Mesendoderm (in vitro differentiated cells): Measurements from ENCODE around the gene PARG.

Experiments used
- DNase-seq: peaks from one replicate; pipeline ENCODE4 v3.0.0; 2013
- H2AK5ac ChIP-seq: 2 replicates; pipeline ENCODE4 v1.6.1; 2013; ENCODE audit warnings: low read length, inconsistent platforms
- H2BK120ac ChIP-seq: 2 replicates; pipeline ENCODE4 v1.6.1; 2013; ENCODE audit warnings: low read depth, mild to moderate bottlenecking, low read length, moderate library complexity, mixed read lengths
- H2BK15ac ChIP-seq: replicated peaks from 2 replicates; pipeline ENCODE4 v1.6.1; 2013; ENCODE audit warnings: low read depth, mild to moderate bottlenecking, moderate library complexity
- H2BK5ac ChIP-seq: 2 replicates; pipeline ENCODE4 v1.6.1; 2013; ENCODE audit warnings: low read length, inconsistent platforms
- H3K18ac ChIP-seq: 2 replicates; pipeline ENCODE4 v1.6.1; 2013; ENCODE audit warnings: mild to moderate bottlenecking, low read length, mixed read lengths
- H3K23ac ChIP-seq: one replicate; pipeline ENCODE4 v1.6.1; 2013; ENCODE audit warnings: low read length
- H3K27ac ChIP-seq: 2 replicates; pipeline ENCODE4 v1.5.1; 2013; ENCODE audit warnings: low read depth, mild to moderate bottlenecking, inconsistent platforms, low read length, moderate library complexity
- H3K27me3 ChIP-seq: 2 replicates; pipeline ENCODE4 v1.6.1; 2013; ENCODE audit warnings: low read length, control low read depth, mild to moderate bottlenecking, inconsistent platforms; ENCODE audit not compliant: insufficient read depth, poor library complexity
- H3K36me3 ChIP-seq: 2 replicates; pipeline ENCODE4 v1.6.1; 2013; ENCODE audit warnings: low read length, inconsistent platforms; ENCODE audit not compliant: control insufficient read depth, insufficient read depth
- H3K4ac ChIP-seq: one replicate; pipeline ENCODE4 v1.6.1; 2013; ENCODE audit warnings: low read depth, mild to moderate bottlenecking, low read length, moderate library complexity
- H3K4me1 ChIP-seq: 2 replicates; pipeline ENCODE4 v1.6.1; 2013; ENCODE audit warnings: low read depth, low read length, inconsistent platforms; ENCODE audit not compliant: control insufficient read depth
- H3K4me2 ChIP-seq: 2 replicates; pipeline ENCODE4 v1.6.1; 2013; ENCODE audit warnings: low read length
- H3K4me3 ChIP-seq: 2 replicates; pipeline ENCODE4 v1.5.1; 2013; ENCODE audit warnings: mild to moderate bottlenecking, low read length
- H3K56ac ChIP-seq: one replicate; pipeline ENCODE4 v1.6.1; 2013; ENCODE audit warnings: low read length
- H3K79me1 ChIP-seq: 2 replicates; pipeline ENCODE4 v1.6.1; 2013; ENCODE audit warnings: low read length, inconsistent platforms
- H3K79me2 ChIP-seq: 2 replicates; pipeline ENCODE4 v1.6.1; 2013; ENCODE audit warnings: mild to moderate bottlenecking, low read length; ENCODE audit not compliant: control insufficient read depth, insufficient read depth
- H3K9ac ChIP-seq: 2 replicates; pipeline ENCODE4 v1.6.1; 2013; ENCODE audit warnings: low read length, inconsistent platforms
- H4K5ac ChIP-seq: one replicate; pipeline ENCODE4 v1.6.1; 2013; ENCODE audit warnings: low read length
- H4K8ac ChIP-seq: one replicate; pipeline ENCODE4 v1.6.1; 2013; ENCODE audit warnings: low read depth, mild to moderate bottlenecking, control low read depth, low read length, moderate library complexity
- WGBS: extraction: QIAGEN DNeasy Blood & Tissue Kit; methylation state at CpG from one replicate; pipeline ENCODE4 v1.1.7; 2013; ENCODE audit warnings: low lambda C conversion rate, missing lambda C conversion rate; ENCODE audit not compliant: insufficient coverage; ENCODE audit errors: extremely low coverage; 5-methylcytosine and 5-hydroxymethylcytosine counted together

PARG gene

DNA sequence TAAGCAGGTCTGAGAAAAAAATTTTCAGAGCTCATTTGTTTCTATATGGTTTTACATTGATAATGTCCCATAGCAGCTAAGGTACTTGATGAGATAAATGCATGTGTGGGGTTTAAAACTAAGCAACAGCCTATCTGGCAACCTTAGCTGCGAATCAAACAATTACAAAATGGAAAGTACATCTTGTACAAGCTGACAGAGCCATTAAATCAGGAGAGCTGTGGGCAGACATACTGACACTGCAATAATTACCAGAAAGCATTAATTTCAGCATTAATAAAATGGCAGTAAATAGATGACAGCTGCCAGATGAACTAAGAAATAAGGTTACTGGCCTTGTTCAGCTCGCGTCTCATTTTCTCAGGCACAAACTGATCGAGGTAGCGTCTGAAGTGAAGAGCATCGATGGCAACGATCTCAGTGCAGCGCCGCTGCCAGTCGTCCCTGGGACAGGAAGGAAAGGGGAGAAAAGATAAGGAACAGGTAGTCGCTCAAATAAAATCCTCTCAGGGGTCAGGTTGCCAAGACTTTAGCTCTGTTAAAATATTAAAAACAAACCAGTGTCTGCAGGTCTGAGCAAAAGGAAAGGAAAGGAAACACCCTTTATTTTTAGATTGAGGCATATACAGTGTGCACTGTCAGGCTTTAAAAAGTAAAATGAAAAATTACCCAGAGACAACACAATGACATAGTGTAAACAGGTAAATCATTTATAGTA, 100.1 kb downstream of the PARG start:
- no peak overlapping the region for H3K18ac ChIP-seq

GRCh38 chr10:49837685-49838084, 104.1 kb downstream of the PARG start:
- Histone ChIP-seq H3K4me3 (no peak overlapping the region), H3K23ac (no peak overlapping the region), H3K56ac (no peak overlapping the region), H3K4me2 (no peak overlapping the region), H2AK5ac (no peak overlapping the region), H3K79me2 (no peaks in the 10 kb centered on the region), H3K9ac (no peak overlapping the region), H3K4me1 (no peaks in the 10 kb centered on the region), H2BK120ac (no peak overlapping the region), H4K8ac (no peak overlapping the region), H2BK15ac (no peak overlapping the region), H3K4ac (no peak overlapping the region), H3K27me3 (no peaks in the 10 kb centered on the region), H3K18ac (no peak overlapping the region), H3K36me3 (peaks cover 1% of the 10 kb centered on the region), H3K79me1 (no peaks in the 10 kb centered on the region), H4K5ac (no peak overlapping the region), H3K27ac (no peak overlapping the region), H2BK5ac (no peak overlapping the region)
- DNase-seq = no peak
- whole genome bisulfite sequencing = no CpG with 5 or more reads among the region's 1 CpG

More for the DNA sequence above, 100.1 kb downstream of the PARG start:
- peaks cover 1% of the 10 kb centered on the region for H3K36me3 ChIP-seq
- no peaks in the 10 kb centered on the region for H3K79me1 ChIP-seq
- no peak overlapping the region for H3K4ac ChIP-seq
- no peak overlapping the region for H3K27ac ChIP-seq
- no peak overlapping the region for H2AK5ac ChIP-seq
- H2BK15ac ChIP-seq = no peak overlapping the region
- WGBS = no CpG with 5 or more reads among the region's 11 CpGs
- no peak overlapping the region for H3K4me3 ChIP-seq
- no peak overlapping the region for H2BK120ac ChIP-seq
- H3K4me1 ChIP-seq = no peaks in the 10 kb centered on the region
- DNase-seq = no peak
- no peaks in the 10 kb centered on the region for H3K79me2 ChIP-seq
- H3K23ac ChIP-seq = no peak overlapping the region
- H3K4me2 ChIP-seq = no peak overlapping the region
- no peaks in the 10 kb centered on the region for H3K27me3 ChIP-seq
- no peak overlapping the region for H4K5ac ChIP-seq
- H2BK5ac ChIP-seq = no peak overlapping the region
- H4K8ac ChIP-seq = no peak overlapping the region
- no peak overlapping the region for H3K56ac ChIP-seq
- no peak overlapping the region for H3K9ac ChIP-seq

DNA sequence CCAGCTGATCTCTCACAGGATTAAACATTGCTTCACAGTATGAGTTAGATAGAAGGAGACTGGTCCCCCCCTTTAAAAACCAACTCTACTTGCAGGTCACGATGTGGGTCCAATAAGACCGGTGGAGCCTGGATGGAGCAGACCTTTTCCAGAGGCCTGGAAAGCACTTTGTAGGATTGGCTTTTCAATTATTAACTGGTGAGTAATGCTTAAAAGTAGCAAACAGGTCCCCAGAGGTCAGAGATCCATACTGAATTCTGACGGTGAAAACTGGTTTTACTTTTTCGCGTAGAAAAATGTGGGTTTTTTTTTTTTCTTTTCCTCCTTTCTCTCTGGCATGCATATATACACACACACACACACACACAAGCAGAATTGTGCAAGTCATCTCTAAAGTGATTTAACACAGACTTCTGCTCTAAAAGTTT, 104.8 kb downstream of the PARG start:
- Histone ChIP-seq H3K4ac (no peak overlapping the region), H2AK5ac (no peak overlapping the region), H3K56ac (no peak overlapping the region), H3K4me3 (no peak overlapping the region), H2BK120ac (no peak overlapping the region), H3K4me2 (no peak overlapping the region), H2BK5ac (no peak overlapping the region), H4K5ac (no peak overlapping the region), H3K27me3 (no peaks in the 10 kb centered on the region), H3K9ac (no peak overlapping the region), H2BK15ac (no peak overlapping the region), H3K79me1 (no peaks in the 10 kb centered on the region), H3K27ac (no peak overlapping the region), H3K18ac (no peak overlapping the region), H3K4me1 (peaks cover 2% of the 10 kb centered on the region), H3K23ac (no peak overlapping the region), H4K8ac (no peak overlapping the region), H3K79me2 (no peaks in the 10 kb centered on the region), H3K36me3 (peaks cover 3% of the 10 kb centered on the region)
- WGBS = no CpG with 5 or more reads among the region's 5 CpGs
- DNase-seq = no peak

DNA sequence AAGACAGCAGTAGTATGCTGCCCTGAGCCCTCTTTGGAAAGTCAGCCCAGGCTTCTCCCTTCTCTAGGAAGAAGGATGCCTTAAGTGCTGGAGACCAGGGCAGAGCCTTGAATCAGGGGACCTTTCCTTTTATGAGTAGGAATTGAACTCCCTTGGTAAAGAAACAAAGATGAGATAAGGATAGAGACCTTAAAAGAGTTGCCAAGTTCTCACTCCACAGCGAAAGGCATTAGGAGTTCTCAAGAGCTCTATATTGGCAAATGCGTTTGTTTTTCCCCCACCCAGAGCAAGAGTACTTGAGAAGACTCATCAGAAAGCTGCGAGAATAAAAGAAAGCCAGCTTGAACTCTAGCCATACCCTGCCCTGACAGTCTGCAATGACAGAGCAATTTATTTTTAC, 106.9 kb downstream of the PARG start:
- H3K4me3 ChIP-seq = no peak overlapping the region
- no peaks in the 10 kb centered on the region for H3K79me1 ChIP-seq
- H2BK120ac ChIP-seq = no peak overlapping the region
- no peak overlapping the region for H2AK5ac ChIP-seq
- H3K9ac ChIP-seq = no peak overlapping the region
- H2BK5ac ChIP-seq = no peak overlapping the region
- no peak overlapping the region for H3K23ac ChIP-seq
- H3K4ac ChIP-seq = no peak overlapping the region
- WGBS = no CpG with 5 or more reads among the region's 3 CpGs
- H4K8ac ChIP-seq = no peak overlapping the region
- peak; percentile 23 for DNase-seq
- H3K79me2 ChIP-seq = no peaks in the 10 kb centered on the region
- peaks cover 2% of the 10 kb centered on the region for H3K36me3 ChIP-seq
- no peak overlapping the region for H3K4me2 ChIP-seq
- no peak overlapping the region for H3K18ac ChIP-seq
- H2BK15ac ChIP-seq = no peak overlapping the region
- H3K4me1 ChIP-seq = peaks cover 5% of the 10 kb centered on the region
- H4K5ac ChIP-seq = no peak overlapping the region
- no peaks in the 10 kb centered on the region for H3K27me3 ChIP-seq
- H3K27ac ChIP-seq = no peak overlapping the region
- no peak overlapping the region for H3K56ac ChIP-seq

DNA sequence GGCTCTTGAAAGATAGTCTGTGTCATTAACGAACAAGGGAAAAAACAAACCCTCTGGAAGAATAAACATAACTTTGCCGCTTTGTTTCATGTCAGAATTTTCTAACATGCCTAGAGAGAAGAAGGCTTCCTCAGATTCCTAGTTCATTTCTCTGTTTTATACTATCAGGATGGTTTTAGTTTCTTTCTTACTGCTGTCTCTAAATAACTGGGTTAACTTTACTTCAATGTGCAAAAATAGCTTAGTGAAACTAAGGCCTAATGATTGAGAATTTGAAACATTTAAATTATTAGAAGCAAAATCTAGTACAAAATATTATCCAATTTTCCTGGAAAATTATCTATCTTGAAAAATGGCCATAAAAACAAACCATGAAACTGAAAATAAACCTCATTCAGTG, 107.6 kb downstream of the PARG start:
- no peak for DNase-seq
- H4K5ac ChIP-seq = no peak overlapping the region
- no peaks in the 10 kb centered on the region for H3K79me1 ChIP-seq
- H3K4me2 ChIP-seq = no peak overlapping the region
- no peak overlapping the region for H3K27ac ChIP-seq
- H3K36me3 ChIP-seq = peaks cover 2% of the 10 kb centered on the region
- no peaks in the 10 kb centered on the region for H3K79me2 ChIP-seq
- H2BK5ac ChIP-seq = no peak overlapping the region
- H2BK15ac ChIP-seq = no peak overlapping the region
- no peak overlapping the region for H3K18ac ChIP-seq
- no peak overlapping the region for H3K23ac ChIP-seq
- H2AK5ac ChIP-seq = no peak overlapping the region
- H3K4ac ChIP-seq = no peak overlapping the region
- H3K4me1 ChIP-seq = peaks cover 5% of the 10 kb centered on the region
- H4K8ac ChIP-seq = no peak overlapping the region
- no peaks in the 10 kb centered on the region for H3K27me3 ChIP-seq
- WGBS = no CpG with 5 or more reads among the region's 2 CpGs
- H2BK120ac ChIP-seq = no peak overlapping the region
- H3K9ac ChIP-seq = no peak overlapping the region
- H3K56ac ChIP-seq = no peak overlapping the region
- no peak overlapping the region for H3K4me3 ChIP-seq

- Histone ChIP-seq H3K4me2 (no peak overlapping the region), H3K27ac (no peak overlapping the region), H2AK5ac (no peak overlapping the region), H3K79me2 (no peaks in the 10 kb centered on the region), H3K18ac (no peak overlapping the region), H2BK15ac (no peak overlapping the region), H3K4ac (no peak overlapping the region), H3K36me3 (peaks cover 2% of the 10 kb centered on the region), H3K23ac (no peak overlapping the region), H3K4me1 (peaks cover 5% of the 10 kb centered on the region), H4K8ac (no peak overlapping the region), H2BK120ac (no peak overlapping the region), H3K9ac (no peak overlapping the region), H4K5ac (no peak overlapping the region), H3K56ac (no peak overlapping the region), H3K4me3 (no peak overlapping the region), H2BK5ac (no peak overlapping the region), H3K79me1 (no peaks in the 10 kb centered on the region), H3K27me3 (no peaks in the 10 kb centered on the region)
- DNase-seq = no peak
These were observed 108.7 kb downstream of the PARG start for GRCh38 chr10:49833168-49833567.
